Upper lobe of left lung (tissue), 6 donors: Measurements from ENCODE around the gene RNF31. TPM values are rescaled to one million over a fixed set of nuclear protein-coding genes. Genes with fewer than 3 reads are reported as not detected.

Experiments used
- ATAC-seq, 2 donors: fragments of 200-7000 bp; cut with Tn5 transposase; one replicate each; pipeline ENCODE4 v1.9.1; 2022; ENCODE audit warnings: mild to moderate bottlenecking in 2 of 2, moderate library complexity in 2 of 2; ENCODE audit not compliant: low FRiP score in 2 of 2
- DNase-seq, 2 donors: peaks; one replicate each; pipeline ENCODE4 v3.0.0-alpha.2; 2019 to 2020
- H3K27ac ChIP-seq, 4 donors: fragments of 200-600 bp; sonication (generic); one replicate each; pipeline ENCODE4 v1.5.1; 2016 to 2019
- H3K27me3 ChIP-seq, 4 donors: fragments of 200-600 bp; sonication (generic); one replicate each; pipeline ENCODE4 v1.5.1; 2017 to 2019
- H3K36me3 ChIP-seq, 4 donors: fragments of 200-600 bp; sonication (generic); one replicate each; pipeline ENCODE4 v1.5.1; 2016 to 2019
- H3K4me1 ChIP-seq, 4 donors: fragments of 200-600 bp; sonication (generic); one replicate each; pipeline ENCODE4 v1.5.1; 2018 to 2019
- H3K4me3 ChIP-seq, 4 donors: fragments of 200-600 bp; sonication (generic); one replicate each; pipeline ENCODE4 v1.5.1; 2017 to 2019; ENCODE audit warnings: mild to moderate bottlenecking in 2 of 4, moderate library complexity in 1 of 4
- H3K9me3 ChIP-seq, 4 donors: fragments of 200-600 bp; sonication (generic); one replicate each; pipeline ENCODE4 v1.5.1; 2018 to 2019
- EP300 ChIP-seq, 4 donors: sonication (generic); formaldehyde crosslinking; IDR thresholded peaks; one replicate each; pipeline ENCODE4 v1.5.1; 2017; ENCODE audit warnings: antibody characterized with exemption in 4 of 4, control low read depth in 2 of 4
- POLR2A ChIP-seq, 4 donors: fragments of 450-650 bp; IDR thresholded peaks; one replicate each; pipeline ENCODE4 v1.5.1; 2016 to 2017; ENCODE audit warnings: antibody characterized with exemption in 4 of 4, mild to moderate bottlenecking in 2 of 4
- POLR2AphosphoS5 ChIP-seq, 2 donors: sonication (generic); formaldehyde crosslinking; IDR thresholded peaks; one replicate each; pipeline ENCODE4 v1.5.1; 2017; ENCODE audit warnings: antibody characterized with exemption in 2 of 2
- WGBS, 2 donors: methylation state at CpG; one replicate each; pipeline ENCODE4 v1.1.5; 2017 to 2018; 5-methylcytosine and 5-hydroxymethylcytosine counted together
- total RNA-seq, 6 donors: library from RNA; depleted of rRNA in 4 of 6; stranded (reverse); fragments of >200 nt in 4 of 6; gene quantifications; one replicate each; pipeline versions ENCODE4 v1.1.0 to v1.2.1, GENCODE V29; 2016 to 2021
- TF ChIP-seq, protein P1 (sequence below), 6 experiments: fragments of 450-650 bp in 4 of 6; fragments of 200-600 bp in 2 of 6; sonication (generic) in 2 of 6; IDR thresholded peaks; one replicate each; pipeline ENCODE4 v1.5.1; 2016 to 2019; ENCODE audit warnings: antibody characterized with exemption in 6 of 6
- donor health status: DM: no; HTN: no; CAD: no; lungs with moderate emphysema.
- donor health status: DM: no; HTN: yes; CAD: no; lungs with severe emphysema.

The RNF31 gene
- total RNA-seq, 6 donors from 2014 or later: 52.1 to 173 (median 63.9) TPM

DNA sequence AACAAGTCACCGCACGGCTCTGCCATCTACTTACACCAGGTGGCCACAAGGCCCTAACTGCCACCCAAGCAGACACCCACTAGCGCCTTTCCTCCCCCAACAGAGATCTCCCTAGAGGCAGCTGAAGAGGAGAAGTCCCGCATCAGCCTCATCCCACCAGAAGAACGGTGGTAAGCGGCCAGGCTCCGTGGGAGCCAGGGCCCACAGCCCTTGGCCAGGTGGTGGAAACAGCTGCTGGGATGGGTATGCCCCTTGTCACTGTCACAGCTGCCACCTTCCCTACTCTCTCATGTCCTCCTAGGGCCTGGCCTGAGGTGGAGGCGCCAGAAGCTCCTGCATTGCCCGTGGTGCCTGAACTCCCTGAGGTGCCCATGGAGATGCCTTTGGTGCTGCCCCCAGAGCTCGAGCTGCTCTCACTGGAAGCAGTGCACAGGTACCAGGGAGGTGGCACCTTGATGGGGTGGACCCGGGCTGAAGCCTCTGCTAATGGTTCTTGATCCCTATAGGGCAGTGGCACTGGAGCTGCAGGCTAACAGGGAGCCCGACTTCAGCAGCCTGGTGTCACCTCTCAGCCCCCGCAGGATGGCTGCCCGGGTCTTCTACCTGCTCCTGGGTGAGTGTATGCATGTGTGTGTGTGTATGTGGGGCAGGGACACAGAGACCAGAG lies 32.1 kb downstream of the RNF31 start:
- WGBS, 2 donors: 90 to 91% methylated on average over 6 to 13 of the region's 14 CpGs
- H3K27me3 ChIP-seq: no peaks in the 10 kb centered on the region
- no peak for TF ChIP-seq POLR2A (IDR thresholded peaks at IDR 0.05)
- no peak for TF ChIP-seq POLR2AphosphoS5 (IDR thresholded peaks at IDR 0.05)
- TF ChIP-seq, protein P1, sequence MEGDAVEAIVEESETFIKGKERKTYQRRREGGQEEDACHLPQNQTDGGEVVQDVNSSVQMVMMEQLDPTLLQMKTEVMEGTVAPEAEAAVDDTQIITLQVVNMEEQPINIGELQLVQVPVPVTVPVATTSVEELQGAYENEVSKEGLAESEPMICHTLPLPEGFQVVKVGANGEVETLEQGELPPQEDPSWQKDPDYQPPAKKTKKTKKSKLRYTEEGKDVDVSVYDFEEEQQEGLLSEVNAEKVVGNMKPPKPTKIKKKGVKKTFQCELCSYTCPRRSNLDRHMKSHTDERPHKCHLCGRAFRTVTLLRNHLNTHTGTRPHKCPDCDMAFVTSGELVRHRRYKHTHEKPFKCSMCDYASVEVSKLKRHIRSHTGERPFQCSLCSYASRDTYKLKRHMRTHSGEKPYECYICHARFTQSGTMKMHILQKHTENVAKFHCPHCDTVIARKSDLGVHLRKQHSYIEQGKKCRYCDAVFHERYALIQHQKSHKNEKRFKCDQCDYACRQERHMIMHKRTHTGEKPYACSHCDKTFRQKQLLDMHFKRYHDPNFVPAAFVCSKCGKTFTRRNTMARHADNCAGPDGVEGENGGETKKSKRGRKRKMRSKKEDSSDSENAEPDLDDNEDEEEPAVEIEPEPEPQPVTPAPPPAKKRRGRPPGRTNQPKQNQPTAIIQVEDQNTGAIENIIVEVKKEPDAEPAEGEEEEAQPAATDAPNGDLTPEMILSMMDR (IDR thresholded peaks at IDR 0.05): no peak
- TF ChIP-seq EP300 (IDR thresholded peaks at IDR 0.05): no peak
- peaks cover 14 to 95% (median 88%) of the 10 kb centered on the region in 4 donors for H3K36me3 ChIP-seq
- no peaks in the 10 kb centered on the region for H3K9me3 ChIP-seq
- H3K4me1 ChIP-seq: no peaks in the 10 kb centered on the region
- no peak for ATAC-seq
- no peak for DNase-seq
- H3K27ac ChIP-seq: no peak overlapping the region
- H3K4me3 ChIP-seq: no peak overlapping the region

DNA sequence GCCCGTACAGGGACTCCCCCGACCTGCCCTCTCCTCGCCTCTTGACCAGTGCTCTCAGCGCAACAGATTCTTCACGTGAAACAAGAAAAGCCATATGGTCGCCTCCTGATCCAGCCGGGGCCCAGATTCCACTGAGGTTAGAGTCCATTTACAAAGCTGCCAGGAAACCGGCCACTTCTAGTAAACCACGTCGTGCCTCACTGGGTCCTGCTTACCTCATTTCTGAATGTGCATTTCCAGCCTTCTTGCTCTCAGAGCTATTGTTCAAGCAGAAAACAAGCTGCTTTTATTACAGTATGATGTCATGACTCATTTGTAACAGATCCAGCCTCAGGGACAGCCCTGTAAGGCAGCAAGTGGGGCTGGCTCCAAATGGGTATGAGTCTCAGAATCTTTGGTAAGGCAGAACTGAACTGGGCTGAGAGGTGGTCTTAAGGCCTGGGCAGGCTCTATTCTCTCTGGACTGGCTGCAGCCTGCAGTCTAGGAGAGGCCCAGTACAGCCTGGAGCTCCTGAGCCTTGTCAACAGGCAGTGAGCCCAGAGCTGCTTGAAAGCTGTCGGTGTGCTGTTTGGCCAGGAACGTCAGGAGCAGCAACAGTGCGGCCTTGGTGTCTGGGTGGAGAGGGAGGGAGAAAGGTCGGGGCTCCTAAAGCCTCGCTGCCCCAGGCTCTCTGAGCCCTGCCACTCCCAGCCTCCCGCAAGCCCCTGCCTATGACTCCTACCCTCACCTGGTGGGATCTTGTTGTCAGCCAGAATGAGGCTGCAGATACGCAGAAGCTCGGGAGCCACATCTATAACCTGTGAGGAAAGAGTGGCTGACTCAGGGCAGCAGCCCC lies 32.9 kb downstream of the RNF31 start:
- DNase-seq (no peak), ATAC-seq (peak in 1 of 2 donors; percentile 44)
- Histone ChIP-seq H3K9me3 (no peaks in the 10 kb centered on the region), H3K4me1 (no peaks in the 10 kb centered on the region), H3K27me3 (no peaks in the 10 kb centered on the region), H3K27ac (no peak overlapping the region), H3K4me3 (no peak overlapping the region), H3K36me3 (peaks cover 14 to 98% (median 91%) of the 10 kb centered on the region in 4 donors)
- TF ChIP-seq POLR2AphosphoS5 (IDR thresholded peaks at IDR 0.05): no peak
- TF ChIP-seq, protein P1 (IDR thresholded peaks at IDR 0.05): no peak
- TF ChIP-seq EP300 (IDR thresholded peaks at IDR 0.05): no peak
- no peak for TF ChIP-seq POLR2A (IDR thresholded peaks at IDR 0.05)
- 89 to 90% methylated on average over 17 to 18 of the region's 18 CpGs for WGBS, 2 donors

DNA sequence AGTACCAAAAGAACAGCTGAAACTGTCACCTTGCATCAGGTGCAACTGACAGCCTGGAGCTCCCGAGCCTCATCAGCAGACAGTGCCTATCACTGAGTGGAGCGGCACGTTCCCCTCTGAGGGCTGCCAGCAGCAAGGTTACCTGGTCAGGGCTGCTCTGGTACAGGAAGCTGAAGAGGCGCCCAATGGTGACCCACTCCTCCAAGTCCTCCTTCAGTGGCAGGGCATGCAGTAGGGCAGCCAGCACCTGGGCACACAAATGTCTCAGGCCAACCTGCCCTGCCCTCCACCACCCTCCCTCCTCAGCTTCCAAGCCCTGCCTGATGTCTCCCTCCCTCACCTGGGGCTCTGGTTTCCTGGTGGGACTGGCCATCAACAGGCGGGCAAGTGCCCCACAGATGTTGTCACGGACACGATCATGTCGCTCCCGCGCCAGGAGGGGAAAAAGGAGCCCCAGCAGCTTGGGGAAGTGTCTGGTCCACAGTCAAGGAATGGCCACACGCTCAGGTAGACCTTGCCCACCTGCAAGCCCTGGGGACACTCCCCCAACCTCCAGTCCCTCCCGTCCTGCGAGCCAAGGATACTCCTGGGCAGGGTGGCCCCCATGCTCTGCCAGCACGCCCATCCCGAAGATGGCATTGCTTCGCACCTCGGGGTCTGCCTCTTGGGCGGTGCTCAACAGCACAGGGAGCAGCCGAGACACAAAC lies 34.2 kb downstream of the RNF31 start:
- WGBS, 2 donors: 89 to 91% methylated on average over 7 to 18 of the region's 19 CpGs
- DNase-seq: peak in 1 of 2 donors; percentile 62
- H3K4me1 ChIP-seq: no peaks in the 10 kb centered on the region
- no peaks in the 10 kb centered on the region for H3K27me3 ChIP-seq
- ATAC-seq: no peak
- no peak for TF ChIP-seq EP300 (IDR thresholded peaks at IDR 0.05)
- TF ChIP-seq POLR2AphosphoS5 (IDR thresholded peaks at IDR 0.05): no peak
- TF ChIP-seq, protein P1 (IDR thresholded peaks at IDR 0.05): no peak
- TF ChIP-seq POLR2A (IDR thresholded peaks at IDR 0.05): no peak
- H3K27ac ChIP-seq: no peak overlapping the region
- H3K9me3 ChIP-seq: no peaks in the 10 kb centered on the region
- H3K36me3 ChIP-seq: peaks cover 14 to 99% (median 94%) of the 10 kb centered on the region in 4 donors
- H3K4me3 ChIP-seq: no peak overlapping the region

DNA sequence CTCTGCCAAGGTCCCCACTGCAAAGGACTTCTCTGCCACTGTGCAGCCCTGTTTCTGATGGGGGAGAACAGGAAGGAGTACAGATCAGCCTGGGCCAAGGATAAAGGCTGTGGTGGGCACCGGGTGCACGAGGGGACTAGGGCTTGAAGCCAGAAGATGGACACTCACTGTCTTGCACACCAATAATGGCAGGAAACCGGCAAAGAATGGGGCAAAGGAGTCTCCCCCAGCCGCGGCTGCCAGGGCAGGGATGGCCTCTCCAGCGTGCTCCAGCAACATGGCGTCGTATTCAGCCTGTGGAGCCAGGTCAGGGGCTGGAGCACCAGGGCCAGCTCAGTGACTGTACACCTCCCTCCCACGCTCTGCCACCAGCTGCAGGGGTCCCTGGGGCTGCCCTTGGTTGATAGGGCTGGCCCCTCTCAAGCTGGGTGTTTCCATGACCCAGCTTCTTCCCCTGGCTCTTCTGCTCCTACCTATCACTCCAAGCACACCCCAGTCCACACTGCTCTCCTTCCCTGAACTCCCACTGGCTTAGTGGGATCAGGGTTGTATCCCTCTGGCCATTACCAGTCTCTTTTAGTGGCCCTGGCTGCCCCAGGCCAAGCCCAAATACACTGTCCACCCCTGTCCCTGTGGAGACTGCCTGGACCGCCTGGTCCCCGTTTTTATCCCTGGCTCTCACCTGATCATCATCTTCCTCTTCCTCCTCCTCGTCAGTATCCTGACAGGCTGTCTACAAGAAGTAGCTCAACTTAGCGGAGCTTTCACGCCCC lies 35.0 kb downstream of the RNF31 start:
- 80 to 92% methylated on average over 10 to 14 of the region's 14 CpGs for WGBS, 2 donors
- Histone ChIP-seq H3K9me3 (no peaks in the 10 kb centered on the region), H3K27ac (no peak overlapping the region), H3K36me3 (peaks cover 14 to 97% (median 89%) of the 10 kb centered on the region in 4 donors), H3K4me3 (no peak overlapping the region), H3K27me3 (no peaks in the 10 kb centered on the region), H3K4me1 (peaks cover 0 to 2% (median under 1%) of the 10 kb centered on the region in 4 donors)
- ATAC-seq (no peak), DNase-seq (peak in 1 of 2 donors; percentile 59)
- TF ChIP-seq EP300 (IDR thresholded peaks at IDR 0.05): no peak
- no peak for TF ChIP-seq POLR2AphosphoS5 (IDR thresholded peaks at IDR 0.05)
- no peak for TF ChIP-seq POLR2A (IDR thresholded peaks at IDR 0.05)
- TF ChIP-seq, protein P1 (IDR thresholded peaks at IDR 0.05): no peak
